Keratinocyte (primary cell): Measurements from ENCODE around the gene OR4D9. TPM values are rescaled to one million over a fixed set of nuclear protein-coding genes. Genes with fewer than 3 reads are reported as not detected.
"Not testable (repeated sequence)": the region's sequence is repeated elsewhere in the genome, so short reads cannot be mapped to it uniquely, and the experiment has no call there.

ENCODE experiments used
- DNase-seq: peaks from one replicate; pipeline ENCODE4 v3.0.0-alpha.2; 2011; ENCODE audit warnings: low read depth, missing footprints, low spot score
- FAIRE-seq: peaks from 2 replicates; lab custom pipeline; 2011; peaks lifted over from hg19 to GRCh38; lab: Jason Lieb, UNC
- H2AFZ ChIP-seq: 2 replicates; pipeline ENCODE4 v1.6.0; 2012; ENCODE audit warnings: low read length, control low read depth, inconsistent platforms; ENCODE audit not compliant: control insufficient read depth
- H3K27ac ChIP-seq: 2 replicates; pipeline ENCODE4 v1.5.1; 2011; ENCODE audit warnings: low read length; ENCODE audit not compliant: control insufficient read depth, insufficient read depth
- H3K27me3 ChIP-seq: 3 replicates; pipeline ENCODE4 v1.6.0; 2011; ENCODE audit warnings: low read length; ENCODE audit not compliant: control insufficient read depth, insufficient read depth; ENCODE audit errors: extremely low read depth
- H3K36me3 ChIP-seq, 2 experiments: 2 replicates in 1 of 2; 3 replicates in 1 of 2; pipeline ENCODE4 v1.5.1; 2011; ENCODE audit warnings: low read length in 2 of 2, mild to moderate bottlenecking in 1 of 2; ENCODE audit not compliant: control insufficient read depth in 2 of 2, insufficient read depth in 2 of 2; ENCODE audit errors: extremely low read depth in 1 of 2
- H3K4me1 ChIP-seq: 3 replicates; pipeline ENCODE4 v1.5.1; 2011; ENCODE audit warnings: low read length; ENCODE audit not compliant: control insufficient read depth, insufficient read depth; ENCODE audit errors: extremely low read depth
- H3K4me2 ChIP-seq: 3 replicates; pipeline ENCODE4 v1.6.0; 2011; ENCODE audit warnings: low read depth, low read length; ENCODE audit not compliant: control insufficient read depth, insufficient read depth; ENCODE audit errors: extremely low read depth
- H3K4me3 ChIP-seq, 3 experiments: fragments of 200-600 bp in 1 of 3; sonication (generic) in 1 of 3; 2 replicates in 2 of 3; 3 replicates in 1 of 3; pipeline ENCODE4 v1.5.1; 2011 to 2016; ENCODE audit warnings: low read length in 3 of 3, mild to moderate bottlenecking in 3 of 3, control low read depth in 2 of 3, inconsistent platforms in 1 of 3, low read depth in 1 of 3, mixed read lengths in 1 of 3, mixed run types in 1 of 3, moderate library complexity in 1 of 3; ENCODE audit not compliant: control insufficient read depth in 2 of 3, insufficient read depth in 2 of 3; ENCODE audit errors: extremely low read depth in 1 of 3
- H3K79me2 ChIP-seq: 2 replicates; pipeline ENCODE4 v1.6.0; 2012; ENCODE audit warnings: low read length; ENCODE audit not compliant: control insufficient read depth, insufficient read depth
- H3K9ac ChIP-seq: 3 replicates; pipeline ENCODE4 v1.6.0; 2011; ENCODE audit warnings: low read length; ENCODE audit not compliant: control insufficient read depth, insufficient read depth; ENCODE audit errors: extremely low read depth
- H3K9me1 ChIP-seq: 3 replicates; pipeline ENCODE4 v1.6.0; 2011; ENCODE audit warnings: low read length; ENCODE audit not compliant: control insufficient read depth, insufficient read depth; ENCODE audit errors: extremely low read depth
- H3K9me3 ChIP-seq: 2 replicates; pipeline ENCODE4 v1.5.1; 2012; ENCODE audit warnings: low read depth, low read length; ENCODE audit not compliant: control insufficient read depth
- H4K20me1 ChIP-seq: 3 replicates; pipeline ENCODE4 v1.6.0; 2011; ENCODE audit warnings: low read length; ENCODE audit not compliant: control insufficient read depth, insufficient read depth; ENCODE audit errors: extremely low read depth
- CTCF ChIP-seq, 3 experiments: IDR thresholded peaks in 1 of 3; conservative IDR thresholded peaks in 1 of 3; optimal IDR thresholded peaks in 1 of 3; 2 replicates in 2 of 3; 3 replicates in 1 of 3; pipeline versions ENCODE3 to v1.5.1; 2011; ENCODE audit warnings: low read length in 3 of 3, mild to moderate bottlenecking in 3 of 3, moderate library complexity in 2 of 3, control low read depth in 1 of 3, inconsistent platforms in 1 of 3; ENCODE audit not compliant: insufficient read depth in 2 of 3; ENCODE audit errors: extremely low read depth in 1 of 3
- EZH2 ChIP-seq: IDR thresholded peaks from one replicate; pipeline ENCODE4 v1.6.1; 2012; ENCODE audit warnings: inconsistent platforms, mild to moderate bottlenecking, low read length, moderate library complexity
- dilution Hi-C: fragments of 300-500 bp; cut with MboI; formaldehyde crosslinking; loops from one replicate; pipeline ENCODE4 v1.7.0; 2020; ENCODE audit warnings: low sequenced_read_pairs; ENCODE audit not compliant: extremely low pct_ligation_motif_present
- polyA plus RNA-seq, 5 experiments: library from polyadenylated mRNA; depleted of rRNA in 3 of 5; stranded (reverse) in 3 of 5; stranded (forward) in 1 of 5; unstranded in 1 of 5; fragments of >200 nt; gene quantifications; 1 replicate in 1 of 5; 2 replicates in 3 of 5; 3 replicates in 1 of 5; pipeline versions ENCODE4 v1.2.1 to v1.2.3, GENCODE V29; 2011 to 2012; ENCODE audit warnings: missing spikeins in 2 of 5, low read depth in 1 of 5, low replicate concordance in 1 of 5

OR4D9 gene
- polyA plus RNA-seq, 1 donor (not counting 4 experiments of a cell fraction or from before 2014, with no cell fraction given): not detected

- H3K4me3 ChIP-seq: no peak overlapping the region
- TF ChIP-seq EZH2: no peak
- no peak for TF ChIP-seq CTCF (optimal IDR thresholded peaks at IDR 0.05 in 1 of 3, IDR thresholded peaks at IDR 0.05 in 1 of 3, conservative IDR thresholded peaks at IDR 0.05 in 1 of 3; ENCODE audit: extremely low read depth in 1 of 3, insufficient read depth in 2 of 3, low read length in 3 of 3)
- no peak overlapping the region for H3K9ac ChIP-seq
- dilution Hi-C loops: no loop called here
- H3K4me2 ChIP-seq: no peak overlapping the region
- no peaks in the 10 kb centered on the region for H3K79me2 ChIP-seq
- no peaks in the 10 kb centered on the region for H3K36me3 ChIP-seq
- H3K27me3 ChIP-seq: no peaks in the 10 kb centered on the region
- no peaks in the 10 kb centered on the region for H3K9me3 ChIP-seq
- H4K20me1 ChIP-seq: no peaks in the 10 kb centered on the region
- no peak overlapping the region for H3K27ac ChIP-seq
- DNase-seq (no peak), FAIRE-seq (no peak)
- no peak overlapping the region for H2AFZ ChIP-seq
- H3K9me1 ChIP-seq: no peaks in the 10 kb centered on the region
- peaks cover 11% of the 10 kb centered on the region for H3K4me1 ChIP-seq
Observed at GRCh38 chr11:59542142-59542810, 30.9 kb downstream of the OR4D9 start.

GRCh38 chr11:59543713-59544112 is 32.4 kb downstream of the OR4D9 start:
- H3K79me2 ChIP-seq, H2AFZ ChIP-seq, H3K27ac ChIP-seq, dilution Hi-C loops, FAIRE-seq, H3K4me1 ChIP-seq, DNase-seq, H4K20me1 ChIP-seq, H3K4me2 ChIP-seq, H3K27me3 ChIP-seq, H3K9ac ChIP-seq, H3K9me3 ChIP-seq, H3K36me3 ChIP-seq, H3K4me3 ChIP-seq, H3K9me1 ChIP-seq: not testable (repeated sequence)

- Histone ChIP-seq H3K4me1 (peaks cover 13% of the 10 kb centered on the region), H3K4me2 (no peak overlapping the region)
Observed at GRCh38 chr11:59544869-59545178, 33.5 kb downstream of the OR4D9 start.

More at GRCh38 chr11:59544869-59545178, 33.5 kb downstream of the OR4D9 start:
- Histone ChIP-seq H3K9ac (no peak overlapping the region), H3K27ac (peak overlapping the region; percentile 43), H3K4me3 (no peak overlapping the region), H2AFZ (no peak overlapping the region), H3K27me3 (no peaks in the 10 kb centered on the region), H3K9me3 (no peaks in the 10 kb centered on the region), H4K20me1 (no peaks in the 10 kb centered on the region), H3K79me2 (no peaks in the 10 kb centered on the region), H3K9me1 (no peaks in the 10 kb centered on the region), H3K36me3 (no peaks in the 10 kb centered on the region)
- no peak for TF ChIP-seq CTCF (optimal IDR thresholded peaks at IDR 0.05 in 1 of 3, IDR thresholded peaks at IDR 0.05 in 1 of 3, conservative IDR thresholded peaks at IDR 0.05 in 1 of 3; ENCODE audit: extremely low read depth in 1 of 3, insufficient read depth in 2 of 3, low read length in 3 of 3)
- dilution Hi-C loops: no loop called here
- FAIRE-seq (no peak), DNase-seq (no peak)
